ENCODE measurements around the gene SH3TC1. TPM values are rescaled to one million over a fixed set of nuclear protein-coding genes. Genes with fewer than 3 reads are reported as not detected.

The SH3TC1 gene
- total RNA-seq, 1 experiment from 2014 or later: 2.2 TPM

- Histone ChIP-seq H3K4me3 (ENCODE audit: insufficient read depth, low read depth, low read length) (no peak overlapping the region), H3K27me3 (ENCODE audit: control insufficient read depth, insufficient read depth, low read length) (no peaks in the 10 kb centered on the region; the same call in 1 of the 2 replicates), H3K36me3 (replicated peaks; ENCODE audit: control insufficient read depth, insufficient read depth, low read length) (no peaks in the 10 kb centered on the region)
- no peak for DNase-seq
Observed at GRCh38 chr4:8247047-8247930, 48.2 kb downstream of the SH3TC1 start.

GRCh38 chr4:8248091-8248490, 49.0 kb downstream of the SH3TC1 start:
- no peak overlapping the region for H3K4me3 ChIP-seq (ENCODE audit: insufficient read depth, low read depth, low read length)
- DNase-seq: no peak
- H3K27me3 ChIP-seq (ENCODE audit: control insufficient read depth, insufficient read depth, low read length): no peaks in the 10 kb centered on the region
- no peaks in the 10 kb centered on the region for H3K36me3 ChIP-seq (replicated peaks; ENCODE audit: control insufficient read depth, insufficient read depth, low read length)

- no peaks in the 10 kb centered on the region for H3K36me3 ChIP-seq (replicated peaks; ENCODE audit: control insufficient read depth, insufficient read depth, low read length)
- no peak for DNase-seq
- H3K4me3 ChIP-seq (ENCODE audit: insufficient read depth, low read depth, low read length): no peak overlapping the region
- no peaks in the 10 kb centered on the region for H3K27me3 ChIP-seq (ENCODE audit: control insufficient read depth, insufficient read depth, low read length)
Observed at GRCh38 chr4:8250227-8250626, 51.1 kb downstream of the SH3TC1 start.

- no peak overlapping the region for H3K4me3 ChIP-seq (ENCODE audit: insufficient read depth, low read depth, low read length)
- no peaks in the 10 kb centered on the region for H3K36me3 ChIP-seq (replicated peaks; ENCODE audit: control insufficient read depth, insufficient read depth, low read length)
- H3K27me3 ChIP-seq (ENCODE audit: control insufficient read depth, insufficient read depth, low read length): no peaks in the 10 kb centered on the region
- DNase-seq: no peak
Observed at GRCh38 chr4:8250637-8251036, 51.5 kb downstream of the SH3TC1 start.

GRCh38 chr4:8251110-8251883, 52.2 kb downstream of the SH3TC1 start:
- DNase-seq: no peak
- H3K36me3 ChIP-seq (replicated peaks; ENCODE audit: control insufficient read depth, insufficient read depth, low read length): no peaks in the 10 kb centered on the region
- H3K27me3 ChIP-seq (ENCODE audit: control insufficient read depth, insufficient read depth, low read length): no peaks in the 10 kb centered on the region
- H3K4me3 ChIP-seq (ENCODE audit: insufficient read depth, low read depth, low read length): no peak overlapping the region

GRCh38 chr4:8252301-8253173, 53.4 kb downstream of the SH3TC1 start:
- no peak overlapping the region for H3K4me3 ChIP-seq (ENCODE audit: insufficient read depth, low read depth, low read length)
- no peak for DNase-seq
- H3K27me3 ChIP-seq (ENCODE audit: control insufficient read depth, insufficient read depth, low read length): no peaks in the 10 kb centered on the region
- H3K36me3 ChIP-seq (replicated peaks; ENCODE audit: control insufficient read depth, insufficient read depth, low read length): no peaks in the 10 kb centered on the region

- no peaks in the 10 kb centered on the region for H3K27me3 ChIP-seq (ENCODE audit: control insufficient read depth, insufficient read depth, low read length)
- H3K4me3 ChIP-seq (ENCODE audit: insufficient read depth, low read depth, low read length): no peak overlapping the region
- no peak for DNase-seq
- no peaks in the 10 kb centered on the region for H3K36me3 ChIP-seq (replicated peaks; ENCODE audit: control insufficient read depth, insufficient read depth, low read length)
Observed at GRCh38 chr4:8254076-8254475, 55.0 kb downstream of the SH3TC1 start.

- Histone ChIP-seq H3K27me3 (ENCODE audit: control insufficient read depth, insufficient read depth, low read length) (no peaks in the 10 kb centered on the region), H3K4me3 (ENCODE audit: insufficient read depth, low read depth, low read length) (no peak overlapping the region), H3K36me3 (replicated peaks; ENCODE audit: control insufficient read depth, insufficient read depth, low read length) (no peaks in the 10 kb centered on the region)
- no peak for DNase-seq
Observed at GRCh38 chr4:8255698-8256441, 56.8 kb downstream of the SH3TC1 start.

- DNase-seq: no peak
- Histone ChIP-seq H3K4me3 (ENCODE audit: insufficient read depth, low read depth, low read length) (no peak overlapping the region), H3K36me3 (replicated peaks; ENCODE audit: control insufficient read depth, insufficient read depth, low read length) (no peaks in the 10 kb centered on the region), H3K27me3 (ENCODE audit: control insufficient read depth, insufficient read depth, low read length) (no peaks in the 10 kb centered on the region; the same call in 1 of the 2 replicates)
Observed at GRCh38 chr4:8257854-8258253, 58.8 kb downstream of the SH3TC1 start.

GRCh38 chr4:8258552-8259212, 59.6 kb downstream of the SH3TC1 start:
- Histone ChIP-seq H3K4me3 (ENCODE audit: insufficient read depth, low read depth, low read length) (no peak overlapping the region), H3K36me3 (replicated peaks; ENCODE audit: control insufficient read depth, insufficient read depth, low read length) (no peaks in the 10 kb centered on the region), H3K27me3 (ENCODE audit: control insufficient read depth, insufficient read depth, low read length) (no peaks in the 10 kb centered on the region; the same call in 1 of the 2 replicates)
- DNase-seq: no peak

GRCh38 chr4:8259743-8260430, 60.8 kb downstream of the SH3TC1 start:
- Histone ChIP-seq H3K36me3 (replicated peaks; ENCODE audit: control insufficient read depth, insufficient read depth, low read length) (no peaks in the 10 kb centered on the region), H3K4me3 (ENCODE audit: insufficient read depth, low read depth, low read length) (no peak overlapping the region), H3K27me3 (ENCODE audit: control insufficient read depth, insufficient read depth, low read length) (no peaks in the 10 kb centered on the region; the same call in 1 of the 2 replicates)
- DNase-seq: no peak

- DNase-seq: no peak
Observed at GRCh38 chr4:8260656-8261111, 61.6 kb downstream of the SH3TC1 start.

More at GRCh38 chr4:8260656-8261111, 61.6 kb downstream of the SH3TC1 start:
- no peak overlapping the region for H3K4me3 ChIP-seq (ENCODE audit: insufficient read depth, low read depth, low read length)
- H3K27me3 ChIP-seq (ENCODE audit: control insufficient read depth, insufficient read depth, low read length): no peaks in the 10 kb centered on the region; the same call in 1 of the 2 replicates
- H3K36me3 ChIP-seq (replicated peaks; ENCODE audit: control insufficient read depth, insufficient read depth, low read length): no peaks in the 10 kb centered on the region

Measured in H7 (cell line).